ENCODE results near the gene STK11IP. TPM values are rescaled to one million over a fixed set of nuclear protein-coding genes. Genes with fewer than 3 reads are reported as not detected.

The STK11IP gene
- total RNA-seq, 2 donors from 2014 or later: 28.4 to 31.4 TPM

DNA sequence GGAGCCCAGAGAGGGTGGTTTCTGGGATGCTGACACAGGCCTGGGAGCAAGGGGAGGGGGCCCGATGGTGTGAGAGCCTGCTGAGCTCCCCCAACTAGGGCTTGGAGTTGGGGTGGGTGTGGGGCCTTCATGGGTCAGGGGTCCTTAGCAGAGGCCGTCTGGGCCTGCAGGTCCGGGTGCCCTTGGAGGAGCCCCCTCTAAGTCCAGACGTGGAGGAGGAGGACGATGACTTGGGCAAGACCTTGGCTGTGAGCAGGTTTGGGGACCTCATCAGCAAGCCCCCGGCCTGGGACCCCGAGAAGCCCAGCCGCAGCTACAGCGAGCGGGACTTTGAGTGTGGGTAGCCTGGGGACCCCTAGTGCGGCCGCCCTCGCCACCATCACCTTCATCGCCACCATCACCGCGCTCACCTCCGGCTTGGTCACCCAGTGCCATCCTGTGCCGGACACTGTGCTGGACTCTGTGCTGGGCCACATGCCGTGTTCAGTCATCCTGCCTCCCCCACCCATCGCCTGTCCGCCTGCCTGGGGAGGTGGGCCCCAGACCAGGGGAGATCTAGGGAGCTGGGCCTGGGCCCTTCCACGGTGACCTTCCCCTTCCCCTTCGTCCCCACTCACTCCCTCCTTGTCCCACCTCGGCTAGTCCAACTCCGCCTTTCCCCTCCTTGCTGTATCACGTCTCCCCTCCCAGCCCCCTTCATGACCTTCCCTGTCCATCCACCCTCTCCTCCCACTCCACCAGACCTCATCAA, 30.8 kb downstream of the STK11IP start:
- Mint-ChIP-seq H3K4me3 (no peak overlapping the region), H3K27me3 (peaks cover 29% of the 10 kb centered on the region), H3K36me3 (ENCODE audit: low read depth) (no peaks in the 10 kb centered on the region), H3K4me1 (no peaks in the 10 kb centered on the region), H3K27ac (no peak overlapping the region), H3K9me3 (no peaks in the 10 kb centered on the region)
- ATAC-seq (replicated peaks): no peak

DNA sequence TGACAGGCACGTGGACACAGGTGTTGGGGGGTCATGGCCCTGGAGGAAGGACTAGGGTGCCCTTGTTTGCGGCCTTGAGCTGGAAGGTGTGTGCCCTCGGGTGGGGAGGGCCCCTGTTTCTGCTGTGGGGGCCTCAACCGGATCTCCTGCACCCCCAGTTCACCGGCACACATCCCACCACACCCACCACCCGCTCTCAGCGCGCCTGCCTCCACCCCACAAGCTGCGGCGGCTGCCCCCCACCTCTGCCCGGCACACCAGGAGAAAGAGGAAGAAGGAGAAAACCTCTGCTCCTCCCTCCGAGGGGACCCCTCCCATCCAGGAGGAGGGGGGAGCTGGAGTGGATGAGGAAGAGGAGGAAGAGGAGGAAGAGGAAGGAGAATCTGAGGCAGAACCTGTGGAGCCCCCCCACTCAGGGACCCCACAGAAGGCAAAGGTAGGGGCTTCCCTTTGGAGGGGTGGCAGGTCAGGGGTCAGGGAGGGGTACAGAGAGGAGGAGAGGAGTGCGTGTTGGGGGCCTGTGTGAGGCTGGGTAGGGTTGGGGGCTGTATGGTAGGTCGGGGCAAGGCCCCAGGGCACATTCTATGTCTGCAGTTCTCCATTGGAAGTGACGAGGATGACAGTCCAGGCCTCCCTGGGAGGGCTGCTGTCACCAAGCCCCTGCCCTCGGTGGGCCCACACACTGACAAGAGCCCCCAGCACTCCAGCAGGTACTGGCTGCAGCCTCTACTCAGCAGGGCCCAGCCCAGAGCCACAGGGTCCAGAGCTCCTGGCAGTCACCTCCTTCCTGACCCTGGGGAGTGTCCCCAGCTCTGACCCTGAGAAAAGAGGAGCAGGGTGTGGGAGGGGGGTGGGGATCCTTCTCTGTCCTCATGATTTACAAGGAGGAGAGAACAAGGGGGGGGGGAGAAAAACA, 31.6 kb downstream of the STK11IP start:
- ATAC-seq (replicated peaks): no peak
- H3K4me3 Mint-ChIP-seq: no peak overlapping the region
- H3K4me1 Mint-ChIP-seq: no peaks in the 10 kb centered on the region
- H3K9me3 Mint-ChIP-seq: no peaks in the 10 kb centered on the region
- no peak overlapping the region for H3K27ac Mint-ChIP-seq
- no peaks in the 10 kb centered on the region for H3K36me3 Mint-ChIP-seq (ENCODE audit: low read depth)
- peaks cover 29% of the 10 kb centered on the region for H3K27me3 Mint-ChIP-seq

DNA sequence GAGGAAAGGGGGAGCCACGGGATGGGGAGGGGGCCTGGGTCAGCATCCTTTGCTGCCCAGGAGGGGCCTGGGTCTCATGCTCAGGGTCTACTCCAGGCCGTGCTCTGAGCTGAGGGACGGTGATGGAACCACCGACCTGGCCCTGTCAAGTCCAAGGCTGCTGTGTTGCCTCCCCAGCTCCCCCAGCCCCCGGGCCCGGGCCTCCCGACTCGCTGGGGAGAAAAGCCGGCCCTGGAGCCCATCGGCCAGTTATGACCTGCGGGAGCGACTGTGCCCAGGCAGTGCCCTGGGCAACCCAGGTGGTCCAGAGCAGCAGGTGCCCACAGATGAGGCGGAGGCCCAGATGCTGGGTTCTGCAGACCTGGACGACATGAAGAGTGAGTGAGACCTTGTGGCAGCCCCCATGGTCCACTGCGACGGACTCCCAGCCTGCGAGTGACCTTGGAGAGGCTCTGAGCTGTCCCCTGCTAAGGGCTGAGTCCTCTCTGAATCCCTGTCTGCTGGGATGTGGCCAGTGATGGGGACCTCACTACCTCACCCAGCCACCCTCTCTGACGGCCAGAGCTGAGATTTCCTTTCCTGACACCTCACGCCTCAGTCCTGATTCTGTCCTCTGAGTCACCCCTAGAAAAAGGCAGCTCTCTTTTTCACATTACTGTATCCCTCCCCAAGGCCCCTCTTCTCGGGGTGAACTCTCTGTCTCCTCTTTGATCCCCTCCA, 32.5 kb downstream of the STK11IP start:
- ATAC-seq (replicated peaks): no peak
- Mint-ChIP-seq H3K4me1 (no peaks in the 10 kb centered on the region), H3K36me3 (ENCODE audit: low read depth) (no peaks in the 10 kb centered on the region), H3K4me3 (no peak overlapping the region), H3K9me3 (no peaks in the 10 kb centered on the region), H3K27ac (no peak overlapping the region), H3K27me3 (peaks cover 26% of the 10 kb centered on the region)

DNA sequence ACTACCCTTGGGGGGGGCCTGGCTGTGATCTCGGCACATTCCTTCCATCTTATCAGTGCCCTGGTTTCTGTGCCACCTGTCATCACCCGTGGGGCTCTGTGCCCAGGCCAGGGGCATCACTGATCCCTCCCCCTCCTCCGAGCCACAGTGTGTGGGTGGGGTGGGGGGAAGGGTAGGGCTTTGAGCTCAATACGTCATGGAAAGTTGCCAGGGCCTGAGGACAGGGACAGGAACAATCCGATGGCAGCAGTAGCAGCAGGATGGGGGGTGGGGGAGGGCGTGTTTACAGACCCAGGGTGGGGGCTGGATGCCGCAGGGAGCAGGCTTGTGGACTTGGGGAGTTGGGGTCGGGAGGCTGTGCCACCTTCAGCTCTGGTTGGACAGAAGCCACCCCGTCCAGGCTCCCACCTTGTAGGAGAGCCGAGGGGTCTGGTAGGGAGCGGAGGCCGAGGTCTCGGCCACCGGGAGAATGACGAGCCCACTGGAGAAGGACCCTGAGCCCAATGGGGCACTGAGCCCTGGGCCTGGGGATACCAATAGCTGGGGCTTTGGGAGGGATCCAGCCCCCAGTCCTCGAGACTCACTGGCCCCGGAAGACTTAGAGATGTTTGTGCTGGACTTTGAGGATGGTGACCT, 33.2 kb downstream of the STK11IP start:
- no peak overlapping the region for H3K4me3 Mint-ChIP-seq
- H3K36me3 Mint-ChIP-seq (ENCODE audit: low read depth): no peaks in the 10 kb centered on the region
- ATAC-seq (replicated peaks): no peak
- no peaks in the 10 kb centered on the region for H3K4me1 Mint-ChIP-seq
- H3K27me3 Mint-ChIP-seq: peaks cover 26% of the 10 kb centered on the region
- H3K27ac Mint-ChIP-seq: no peak overlapping the region
- no peaks in the 10 kb centered on the region for H3K9me3 Mint-ChIP-seq

DNA sequence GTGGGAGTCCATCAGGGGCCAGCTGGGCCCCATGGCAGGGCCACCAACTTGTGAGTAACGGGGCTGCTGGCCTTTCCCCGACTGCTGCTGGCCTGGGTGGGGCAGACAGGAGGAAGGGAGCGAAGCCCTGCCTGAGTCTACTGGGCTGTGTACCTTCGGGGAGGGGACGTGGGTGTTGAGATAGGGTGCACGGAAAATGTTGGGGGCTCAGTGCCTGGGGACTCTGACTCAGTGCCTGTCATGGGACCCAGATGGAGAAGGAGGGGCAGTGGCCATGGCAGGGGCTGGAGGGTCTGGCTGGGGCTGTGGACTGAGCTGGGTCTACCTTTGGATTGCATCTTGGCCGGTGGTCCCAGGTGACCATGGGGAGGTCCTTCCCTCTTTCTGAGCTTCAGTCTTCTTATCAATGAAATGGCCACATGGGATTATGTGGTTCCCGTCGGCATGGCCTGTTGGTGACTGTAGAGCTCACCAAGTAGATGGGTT, 33.8 kb downstream of the STK11IP start:
- ATAC-seq (replicated peaks): no peak
- no peak overlapping the region for H3K4me3 Mint-ChIP-seq
- peaks cover 22% of the 10 kb centered on the region for H3K27me3 Mint-ChIP-seq
- no peaks in the 10 kb centered on the region for H3K36me3 Mint-ChIP-seq (ENCODE audit: low read depth)
- no peaks in the 10 kb centered on the region for H3K9me3 Mint-ChIP-seq
- no peak overlapping the region for H3K27ac Mint-ChIP-seq
- no peaks in the 10 kb centered on the region for H3K4me1 Mint-ChIP-seq

DNA sequence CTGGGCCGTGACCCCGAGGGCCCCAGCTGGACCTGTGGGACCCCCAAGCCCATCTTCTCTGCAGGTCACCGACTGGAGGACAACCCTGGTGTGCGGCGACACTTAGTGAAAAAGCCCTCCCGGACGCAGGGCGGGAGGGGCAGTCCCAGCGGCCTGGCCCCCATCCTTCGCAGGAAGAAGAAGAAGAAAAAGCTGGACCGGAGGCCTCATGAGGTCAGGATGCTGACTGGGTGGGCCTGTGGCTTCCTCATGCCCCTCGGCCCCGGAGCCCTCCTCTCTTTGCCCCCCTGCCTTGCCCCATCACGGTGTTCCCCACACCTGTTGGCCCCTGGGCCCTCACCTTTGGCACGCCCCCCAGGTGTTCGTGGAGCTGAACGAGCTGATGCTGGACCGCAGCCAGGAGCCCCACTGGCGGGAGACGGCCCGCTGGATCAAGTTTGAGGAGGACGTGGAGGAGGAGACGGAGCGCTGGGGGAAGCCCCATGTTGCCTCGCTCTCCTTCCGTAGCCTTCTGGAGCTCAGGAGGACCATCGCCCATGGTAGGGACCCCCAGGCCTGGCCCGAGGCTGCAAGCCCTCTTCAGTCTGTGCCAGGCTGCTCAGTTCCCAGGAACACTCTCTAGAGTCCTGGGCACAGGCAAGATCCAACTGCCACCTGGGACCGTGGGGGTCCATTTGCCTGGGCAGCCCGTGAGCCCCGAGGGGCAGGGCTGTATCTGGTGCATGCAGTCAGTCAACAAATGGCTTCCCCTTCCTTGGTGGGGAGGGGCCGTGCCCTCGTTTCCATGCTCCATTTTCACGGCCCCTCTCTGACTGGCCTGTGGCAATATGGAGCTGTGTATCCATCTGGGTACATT, 34.5 kb downstream of the STK11IP start:
- no peak overlapping the region for H3K27ac Mint-ChIP-seq
- H3K4me1 Mint-ChIP-seq: no peaks in the 10 kb centered on the region
- ATAC-seq (replicated peaks): no peak
- peaks cover 19% of the 10 kb centered on the region for H3K27me3 Mint-ChIP-seq
- H3K9me3 Mint-ChIP-seq: no peaks in the 10 kb centered on the region
- H3K4me3 Mint-ChIP-seq: no peak overlapping the region
- H3K36me3 Mint-ChIP-seq (ENCODE audit: low read depth): no peaks in the 10 kb centered on the region

DNA sequence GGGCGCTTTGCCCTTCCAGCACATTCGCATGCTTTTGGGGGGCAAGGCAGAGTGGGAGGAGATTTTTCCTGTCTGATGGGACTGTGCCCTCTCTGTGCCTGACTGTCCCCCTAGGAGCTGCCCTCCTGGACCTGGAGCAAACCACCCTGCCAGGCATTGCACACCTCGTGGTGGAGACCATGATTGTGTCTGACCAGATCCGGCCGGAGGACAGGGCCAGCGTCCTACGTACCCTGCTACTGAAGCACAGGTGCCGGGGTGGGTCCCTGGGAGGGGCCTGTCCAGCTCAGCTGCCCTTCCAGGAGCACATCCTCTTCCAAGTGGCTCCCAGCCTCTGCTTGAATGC, 35.1 kb downstream of the STK11IP start:
- no peaks in the 10 kb centered on the region for H3K4me1 Mint-ChIP-seq
- no peaks in the 10 kb centered on the region for H3K36me3 Mint-ChIP-seq (ENCODE audit: low read depth)
- H3K27me3 Mint-ChIP-seq: peaks cover 21% of the 10 kb centered on the region
- no peak overlapping the region for H3K27ac Mint-ChIP-seq
- no peak overlapping the region for H3K4me3 Mint-ChIP-seq
- no peaks in the 10 kb centered on the region for H3K9me3 Mint-ChIP-seq
- ATAC-seq (replicated peaks): no peak

DNA sequence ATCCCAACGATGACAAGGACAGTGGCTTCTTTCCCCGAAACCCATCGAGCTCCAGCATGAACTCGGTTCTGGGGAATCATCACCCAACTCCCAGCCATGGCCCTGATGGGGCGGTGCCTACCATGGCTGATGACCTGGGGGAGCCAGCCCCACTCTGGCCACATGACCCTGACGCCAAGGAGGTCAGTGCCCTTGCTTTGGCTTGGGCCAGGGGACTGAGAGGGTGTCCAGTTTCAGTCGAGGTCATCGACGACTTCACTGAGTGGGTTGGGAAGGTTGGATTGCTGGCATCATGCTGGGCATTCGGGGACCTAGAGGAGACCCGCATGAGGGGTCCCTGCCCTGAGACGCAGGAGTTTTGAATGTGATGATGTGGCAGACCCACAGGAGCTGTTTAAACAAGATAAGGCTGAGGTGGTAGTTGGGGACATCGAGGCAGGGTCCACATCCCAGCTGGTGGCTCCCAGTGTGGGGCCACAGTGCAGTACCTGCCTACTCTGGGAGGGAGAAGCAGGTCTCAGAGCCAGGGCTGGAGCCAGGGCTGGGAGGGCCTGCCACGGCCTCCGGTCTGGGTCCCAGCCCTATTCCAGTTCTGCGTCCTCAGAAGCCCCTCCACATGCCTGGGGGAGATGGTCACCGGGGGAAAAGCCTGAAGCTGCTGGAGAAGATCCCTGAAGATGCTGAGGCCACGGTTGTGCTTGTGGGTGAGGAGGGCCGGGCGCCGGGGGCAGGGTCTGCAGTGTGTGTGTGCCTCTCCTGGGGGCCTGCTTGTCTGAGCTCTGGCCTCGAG, 35.8 kb downstream of the STK11IP start:
- no peak for ATAC-seq (replicated peaks)
- H3K36me3 Mint-ChIP-seq (ENCODE audit: low read depth): no peaks in the 10 kb centered on the region
- H3K27me3 Mint-ChIP-seq: peaks cover 21% of the 10 kb centered on the region
- no peaks in the 10 kb centered on the region for H3K4me1 Mint-ChIP-seq
- no peak overlapping the region for H3K4me3 Mint-ChIP-seq
- no peak overlapping the region for H3K27ac Mint-ChIP-seq
- no peaks in the 10 kb centered on the region for H3K9me3 Mint-ChIP-seq

DNA sequence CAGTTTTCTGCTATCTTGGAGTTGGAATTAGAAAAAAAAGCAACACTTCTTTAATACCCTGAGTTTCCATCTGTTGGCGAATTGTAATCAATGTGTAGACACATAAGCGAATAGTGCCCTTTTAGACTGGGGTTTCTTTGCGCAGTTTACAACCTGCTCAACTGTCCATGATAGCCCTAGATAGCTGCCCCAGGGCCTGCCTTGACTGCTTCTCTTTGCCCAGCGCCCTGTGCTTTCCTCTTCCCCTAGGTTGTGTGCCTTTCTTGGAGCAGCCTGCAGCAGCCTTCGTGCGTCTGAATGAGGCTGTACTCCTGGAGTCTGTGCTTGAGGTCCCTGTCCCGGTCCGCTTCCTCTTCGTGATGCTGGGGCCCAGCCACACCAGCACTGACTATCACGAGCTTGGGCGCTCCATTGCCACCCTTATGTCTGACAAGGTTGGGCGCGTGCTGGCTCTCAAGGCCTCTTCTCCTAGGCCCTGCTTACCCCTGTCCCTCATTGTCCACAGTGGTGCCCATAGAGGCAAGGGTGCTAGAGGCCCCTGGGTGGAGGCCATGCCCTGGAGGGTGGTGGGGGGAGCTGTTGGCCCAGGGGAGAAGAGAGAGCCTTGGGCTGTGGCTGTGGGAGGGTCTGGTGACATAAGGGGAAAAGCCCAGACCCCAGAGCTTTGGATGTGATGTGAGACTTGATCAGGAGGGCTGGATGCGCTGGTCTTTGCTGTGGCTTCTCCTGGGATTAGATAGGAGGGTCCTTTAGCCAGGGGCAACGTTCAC, 36.7 kb downstream of the STK11IP start:
- no peaks in the 10 kb centered on the region for H3K36me3 Mint-ChIP-seq (ENCODE audit: low read depth)
- no peaks in the 10 kb centered on the region for H3K9me3 Mint-ChIP-seq
- no peaks in the 10 kb centered on the region for H3K4me1 Mint-ChIP-seq
- H3K27me3 Mint-ChIP-seq: peaks cover 20% of the 10 kb centered on the region
- H3K27ac Mint-ChIP-seq: no peak overlapping the region
- ATAC-seq (replicated peaks): no peak
- no peak overlapping the region for H3K4me3 Mint-ChIP-seq

DNA sequence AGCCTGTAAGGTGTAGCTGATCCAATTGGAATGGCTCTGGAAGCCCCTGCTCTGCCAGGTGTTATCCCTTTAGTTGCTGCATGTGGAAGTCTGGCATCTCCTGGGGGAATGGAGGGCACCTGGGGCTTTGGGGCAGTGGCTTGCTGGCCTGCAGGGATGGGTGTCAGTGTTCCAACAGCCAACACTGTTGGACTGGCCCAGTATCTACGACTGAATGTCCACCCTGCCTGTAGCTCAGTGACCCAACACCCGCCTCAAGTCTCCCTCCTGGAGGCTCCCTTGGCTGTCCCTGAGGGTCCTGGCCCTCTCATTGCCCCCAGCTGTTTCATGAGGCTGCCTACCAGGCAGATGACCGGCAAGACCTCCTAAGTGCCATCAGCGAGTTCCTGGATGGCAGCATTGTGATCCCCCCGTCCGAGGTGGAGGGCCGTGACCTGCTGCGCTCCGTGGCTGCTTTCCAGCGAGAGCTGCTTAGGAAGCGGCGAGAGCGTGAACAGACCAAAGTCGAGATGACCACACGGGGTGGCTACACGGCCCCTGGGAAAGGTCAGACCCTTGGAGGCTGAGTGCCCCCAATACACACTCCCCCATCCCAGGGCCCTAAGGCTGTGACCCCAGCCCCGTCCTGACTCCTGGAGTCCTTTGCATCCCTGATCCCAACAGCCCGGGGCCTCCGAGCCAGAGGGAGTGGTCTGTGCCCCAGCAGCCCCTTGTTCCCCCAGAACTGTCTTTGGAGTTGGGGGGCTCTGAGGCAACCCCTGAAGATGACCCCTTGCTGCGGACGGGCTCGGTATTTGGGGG, 37.5 kb downstream of the STK11IP start:
- Mint-ChIP-seq H3K27ac (no peak overlapping the region), H3K27me3 (peaks cover 20% of the 10 kb centered on the region), H3K4me3 (no peak overlapping the region), H3K36me3 (ENCODE audit: low read depth) (no peaks in the 10 kb centered on the region), H3K9me3 (no peaks in the 10 kb centered on the region), H3K4me1 (no peaks in the 10 kb centered on the region)
- ATAC-seq (replicated peaks): no peak

DNA sequence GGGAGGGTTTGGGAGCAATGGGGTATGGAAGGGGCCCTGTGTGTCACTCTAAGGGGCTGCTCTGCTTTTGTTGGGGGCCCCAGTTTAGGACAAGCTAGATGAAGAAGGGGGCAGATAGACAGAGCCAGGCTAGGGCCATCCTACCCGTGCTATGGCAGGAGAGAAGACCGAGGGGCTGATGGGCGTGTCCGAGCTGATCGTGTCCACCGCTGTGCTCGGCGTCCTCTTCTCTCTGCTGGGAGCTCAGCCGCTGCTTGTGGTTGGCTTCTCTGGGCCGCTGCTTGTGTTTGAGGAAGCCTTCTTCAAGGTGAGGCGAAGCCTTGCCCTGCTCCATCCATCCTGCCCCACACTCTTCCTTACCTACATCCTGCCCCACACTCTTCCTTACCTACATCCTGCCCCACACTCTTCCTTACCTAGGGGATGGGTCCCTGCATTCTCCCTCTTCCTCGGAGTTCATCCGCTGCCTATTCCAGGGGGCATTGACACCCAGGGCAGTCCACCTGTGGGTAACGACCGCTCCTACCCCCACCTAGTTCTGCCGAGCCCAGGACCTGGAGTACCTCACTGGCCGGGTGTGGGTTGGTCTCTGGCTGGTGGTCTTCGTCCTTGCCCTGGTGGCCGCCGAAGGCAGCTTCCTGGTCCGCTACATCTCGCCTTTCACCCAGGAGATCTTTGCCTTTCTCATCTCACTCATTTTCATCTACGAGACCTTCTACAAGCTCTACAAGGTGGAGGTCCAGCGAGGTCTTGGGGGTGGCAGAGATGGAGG, 38.7 kb downstream of the STK11IP start:
- no peak for ATAC-seq (replicated peaks)
- Mint-ChIP-seq H3K4me3 (no peak overlapping the region), H3K9me3 (no peaks in the 10 kb centered on the region), H3K36me3 (ENCODE audit: low read depth) (no peaks in the 10 kb centered on the region), H3K4me1 (no peaks in the 10 kb centered on the region), H3K27me3 (peaks cover 16% of the 10 kb centered on the region), H3K27ac (no peak overlapping the region)

All from activated T-helper 17 cell treated with anti-CD3 and anti-CD28 coated beads, Interleukin-2, amount 50 U/mL, for 72 hours (primary cell).